Smooth muscle cell (in vitro differentiated cells): ENCODE data around the gene CDH2. TPM values are rescaled to one million over a fixed set of nuclear protein-coding genes. Genes with fewer than 3 reads are reported as not detected.

Experiments
- DNase-seq: peaks from one replicate; lab custom pipeline; 2025; ENCODE audit not compliant: unreplicated experiment; lab: John Stamatoyannopoulos, UW
- H2AFZ ChIP-seq: fragments of 200-600 bp; sonication (generic); 2 replicates; pipeline ENCODE4 v1.6.0; 2016; ENCODE audit warnings: antibody characterized with exemption, low read depth, mild to moderate bottlenecking
- H3F3A ChIP-seq: fragments of 200-600 bp; sonication (generic); 2 replicates; pipeline ENCODE4 v1.6.0; 2017; ENCODE audit warnings: antibody characterized with exemption, low read depth
- H3K27ac ChIP-seq: fragments of 200-600 bp; sonication (generic); 2 replicates; pipeline ENCODE4 v1.5.1; 2016; ENCODE audit warnings: low read depth, mild to moderate bottlenecking
- H3K27me3 ChIP-seq: fragments of 200-600 bp; sonication (generic); 2 replicates; pipeline ENCODE4 v1.6.1; 2016; ENCODE audit warnings: low read depth, mild to moderate bottlenecking
- H3K36me3 ChIP-seq: fragments of 200-600 bp; sonication (generic); 2 replicates; pipeline ENCODE4 v1.5.1; 2016; ENCODE audit warnings: low read depth
- H3K4me1 ChIP-seq: fragments of 200-600 bp; sonication (generic); 2 replicates; pipeline ENCODE4 v1.5.1; 2016; ENCODE audit warnings: low read depth
- H3K4me2 ChIP-seq: fragments of 200-600 bp; sonication (generic); 2 replicates; pipeline ENCODE4 v1.6.0; 2016; ENCODE audit warnings: mild to moderate bottlenecking
- H3K4me3 ChIP-seq: fragments of 200-600 bp; sonication (generic); 2 replicates; pipeline ENCODE4 v1.5.1; 2016; ENCODE audit warnings: mild to moderate bottlenecking
- H3K79me2 ChIP-seq: fragments of 200-600 bp; sonication (generic); 2 replicates; pipeline ENCODE4 v1.6.0; 2016; ENCODE audit warnings: low read depth, mild to moderate bottlenecking
- H3K9ac ChIP-seq: fragments of 200-600 bp; sonication (generic); 2 replicates; pipeline ENCODE4 v1.6.0; 2016; ENCODE audit warnings: low read depth
- H3K9me3 ChIP-seq: fragments of 200-600 bp; sonication (generic); replicated peaks from 2 replicates; pipeline ENCODE4 v1.5.1; 2016; ENCODE audit warnings: low read depth
- H4K20me1 ChIP-seq: fragments of 200-600 bp; sonication (generic); 2 replicates; pipeline ENCODE4 v1.6.0; 2016; ENCODE audit warnings: low read depth
- CTCF ChIP-seq: fragments of 200-600 bp; sonication (generic); IDR thresholded peaks from 2 replicates; pipeline ENCODE4 v1.5.1; 2017; ENCODE audit warnings: borderline replicate concordance, mild to moderate bottlenecking, antibody characterized with exemption; ENCODE audit not compliant: insufficient read depth, poor library complexity, severe bottlenecking
- WGBS: methylation state at CpG from one replicate; pipeline ENCODE4 v1.1.7; 2016; ENCODE audit warnings: low lambda C conversion rate; 5-methylcytosine and 5-hydroxymethylcytosine counted together
- polyA plus RNA-seq: library from polyadenylated mRNA; unstranded; fragments of >200 nt; fragmentation: Nextera tagmentation; extraction: Ambion mirVana; gene quantifications from 2 replicates; pipeline ENCODE4 v1.2.1, GENCODE V29; 2016
- total RNA-seq: library from RNA; depleted of rRNA; stranded (reverse); fragments of >200 nt; gene quantifications from 2 replicates; pipeline ENCODE4 v1.2.3, GENCODE V29; 2014

CDH2 gene
- total and polyA plus RNA-seq, 2 experiments from 2014 or later, result 132 to 251 TPM

- H3K36me3 ChIP-seq, result no peaks in the 10 kb centered on the region
- H3K4me2 ChIP-seq, result peak overlapping the region; percentile 49
- 18% methylated on average over 4 of the region's 4 CpGs for WGBS
- H2AFZ ChIP-seq, result peak overlapping the region; percentile 14
- peaks cover 8% of the 10 kb centered on the region for H3K79me2 ChIP-seq
- H3K4me3 ChIP-seq, result no peak overlapping the region
- DNase-seq, result no peak
- no peaks in the 10 kb centered on the region for H4K20me1 ChIP-seq
- H3F3A ChIP-seq, result peaks cover 9% of the 10 kb centered on the region
- H3K9ac ChIP-seq, result no peak overlapping the region
- H3K9me3 ChIP-seq, result no peaks in the 10 kb centered on the region
- H3K4me1 ChIP-seq, result peaks cover 22% of the 10 kb centered on the region
- peak overlapping the region; percentile 55 for H3K27ac ChIP-seq
- no peak for TF ChIP-seq CTCF
- H3K27me3 ChIP-seq, result no peaks in the 10 kb centered on the region
Measured at GRCh38 chr18:28183418-28184078, 6.6 kb upstream of the CDH2 start.

- no peak overlapping the region for H3K4me2 ChIP-seq
- no peak overlapping the region for H2AFZ ChIP-seq
- 78% methylated on average over 2 of the region's 2 CpGs for WGBS
Measured at GRCh38 chr18:28181616-28182015, 4.7 kb upstream of the CDH2 start.

GRCh38 chr18:28178720-28179119 is 1.8 kb upstream of the CDH2 start:
- H3K9ac ChIP-seq, result no peak overlapping the region
- H3K27me3 ChIP-seq, result no peaks in the 10 kb centered on the region
- peaks cover 37% of the 10 kb centered on the region for H3K79me2 ChIP-seq
- H3K4me2 ChIP-seq, result peak overlapping the region; percentile 84
- 9% methylated on average over 6 of the region's 6 CpGs for WGBS
- H3K27ac ChIP-seq, result peak overlapping the region; percentile 34
- H3F3A ChIP-seq, result peaks cover 12% of the 10 kb centered on the region
- peak overlapping the region; percentile 86 for H3K4me3 ChIP-seq
- peaks cover 33% of the 10 kb centered on the region for H3K4me1 ChIP-seq
- peaks cover 27% of the 10 kb centered on the region for H4K20me1 ChIP-seq
- no peaks in the 10 kb centered on the region for H3K36me3 ChIP-seq
- no peak for DNase-seq
- no peak for TF ChIP-seq CTCF
- no peaks in the 10 kb centered on the region for H3K9me3 ChIP-seq
- no peak overlapping the region for H2AFZ ChIP-seq

More at GRCh38 chr18:28181616-28182015, 4.7 kb upstream of the CDH2 start:
- Histone ChIP-seq H3K36me3 (no peaks in the 10 kb centered on the region), H3K4me1 (peaks cover 24% of the 10 kb centered on the region), H4K20me1 (no peaks in the 10 kb centered on the region), H3K4me3 (no peak overlapping the region), H3K9me3 (no peaks in the 10 kb centered on the region), H3K79me2 (peaks cover 8% of the 10 kb centered on the region), H3K27ac (no peak overlapping the region), H3K27me3 (no peaks in the 10 kb centered on the region), H3K9ac (no peak overlapping the region), H3F3A (peaks cover 9% of the 10 kb centered on the region)
- no peak for TF ChIP-seq CTCF
- DNase-seq, result no peak
